GM12878 (cell line): ENCODE data around the gene EXOC4. TPM values are rescaled to one million over a fixed set of nuclear protein-coding genes. Genes with fewer than 3 reads are reported as not detected.

Experiments
- ATAC-seq: fragments of 200-7000 bp; cut with Tn5 transposase; 3 replicates; pipeline ENCODE4 v1.9.1; 2020; ENCODE audit warnings: mild to moderate bottlenecking, moderate library complexity
- BruUV-seq: library from RNA; stranded (reverse); fragments of 400-500 nt; replicated peaks from 2 replicates; lab custom pipeline; 2021; lab: Mats Ljungman, UMichigan
- CTCF ChIA-PET: fragments of 300-600 bp; sonication (Branson Sonifier 250); formaldehyde crosslinking; extraction: SDS; loops from one replicate; lab custom pipeline; 2021; ENCODE audit warnings: inconsistent platforms; lab: Yijun Ruan, JAX
- POLR2A ChIA-PET: fragments of 350-600 bp; formaldehyde crosslinking; extraction: SDS; loops from one replicate; lab custom pipeline; 2021; ENCODE audit warnings: inconsistent platforms; lab: Charles Lee
- RAD21 ChIA-PET: fragments of 300-600 bp; sonication (Branson Sonifier 250); formaldehyde crosslinking; loops from one replicate; lab custom pipeline; 2023; ENCODE audit warnings: antibody characterized with exemption; ENCODE audit not compliant: unreplicated experiment; lab: Charles Lee
- SMC1A ChIA-PET: fragments of 300-600 bp; sonication (Branson Sonifier 250); formaldehyde crosslinking; loops from one replicate; lab custom pipeline; 2023; ENCODE audit not compliant: unreplicated experiment, uncharacterized antibody; lab: Charles Lee
- DNase-seq: peaks from one replicate; pipeline ENCODE4 v3.0.0-alpha.2; 2011; ENCODE audit warnings: low read depth, low spot score
- FAIRE-seq: peaks from 3 replicates; lab custom pipeline; 2011; peaks lifted over from hg19 to GRCh38; lab: Jason Lieb, UNC
- H2AFZ ChIP-seq: 2 replicates; pipeline ENCODE4 v1.6.0; 2011; ENCODE audit warnings: low read depth, low read length, control low read depth; ENCODE audit not compliant: control insufficient read depth
- H3K27ac ChIP-seq: 2 replicates; pipeline ENCODE4 v1.5.1; 2011; ENCODE audit warnings: control low read depth; ENCODE audit not compliant: control insufficient read depth, insufficient read depth
- H3K27me3 ChIP-seq, 2 experiments: replicated peaks in 1 of 2; 2 replicates each; pipeline versions ENCODE4 v1.6.0 to v1.6.1; 2011; ENCODE audit warnings: low read length in 1 of 2; ENCODE audit not compliant: control insufficient read depth in 2 of 2, insufficient read depth in 2 of 2
- H3K36me3 ChIP-seq, 2 experiments: 2 replicates each; pipeline ENCODE4 v1.5.1; 2011; ENCODE audit warnings: low read length in 1 of 2; ENCODE audit not compliant: control insufficient read depth in 2 of 2, insufficient read depth in 2 of 2
- H3K4me1 ChIP-seq: 2 replicates; pipeline ENCODE4 v1.6.1; 2011; ENCODE audit warnings: mild to moderate bottlenecking, low read length, moderate library complexity, mixed read lengths; ENCODE audit not compliant: control insufficient read depth, insufficient read depth
- H3K4me2 ChIP-seq: 2 replicates; pipeline ENCODE4 v1.6.0; 2011; ENCODE audit warnings: control low read depth; ENCODE audit not compliant: control insufficient read depth, insufficient read depth
- H3K4me3 ChIP-seq: fragments of 200-600 bp; sonication (generic); 2 replicates; pipeline ENCODE4 v1.5.1; 2016
- H3K79me2 ChIP-seq: 2 replicates; pipeline ENCODE4 v1.6.0; 2011; ENCODE audit warnings: low read length; ENCODE audit not compliant: control insufficient read depth, insufficient read depth
- H3K9ac ChIP-seq: 2 replicates; pipeline ENCODE4 v1.8.0; 2011; ENCODE audit warnings: low read length, control low read depth, mixed read lengths; ENCODE audit not compliant: control insufficient read depth, insufficient read depth
- H3K9me3 ChIP-seq: replicated peaks from 3 replicates; pipeline ENCODE4 v1.5.1; 2011; ENCODE audit warnings: mild to moderate bottlenecking, low read length; ENCODE audit not compliant: control insufficient read depth, insufficient read depth
- H4K20me1 ChIP-seq: 2 replicates; pipeline ENCODE4 v1.6.0; 2011; ENCODE audit not compliant: control insufficient read depth, insufficient read depth
- EED ChIP-seq: sonication (generic); IDR thresholded peaks from 2 replicates; pipeline ENCODE4 v1.6.1; 2016; ENCODE audit warnings: antibody characterized with exemption, low read depth
- IKZF1 ChIP-seq: fragments of 450-650 bp; conservative IDR thresholded peaks from 2 replicates; pipeline ENCODE4 v1.6.1; 2017; ENCODE audit warnings: antibody characterized with exemption, mild to moderate bottlenecking
- KDM1A ChIP-seq: fragments of 200-600 bp; sonication (generic); IDR thresholded peaks from 2 replicates; pipeline ENCODE4 v1.6.1; 2016; ENCODE audit warnings: borderline replicate concordance
- ZBED1 ChIP-seq: IDR thresholded peaks from 2 replicates; pipeline ENCODE4 v1.6.1; 2016; ENCODE audit warnings: borderline replicate concordance
- ZZZ3 ChIP-seq: IDR thresholded peaks from 2 replicates; pipeline ENCODE4 v1.6.1; 2011; ENCODE audit warnings: low read depth; ENCODE audit not compliant: control insufficient read depth, insufficient read length
- WGBS: methylation state at CpG from one replicate; pipeline ENCODE4 v1.1.6; 2016; ENCODE audit warnings: low lambda C conversion rate; ENCODE audit not compliant: insufficient replicate concordance, insufficient coverage; ENCODE audit errors: missing lambda C conversion rate; 5-methylcytosine and 5-hydroxymethylcytosine counted together
- in situ Hi-C: fragments of 300-500 bp; cut with MboI; formaldehyde crosslinking; loops from 9 replicates; pipeline ENCODE4 v1.14.3; 2018; ENCODE audit warnings: mixed read lengths
- intact Hi-C: fragments of 100-400 bp; cut with micrococcal nuclease; formaldehyde crosslinking; loops from one replicate; pipeline ENCODE4 v1.14.2; 2022; ENCODE audit not compliant: unreplicated experiment
- polyA plus RNA-seq, 11 experiments: library from polyadenylated mRNA; depleted of rRNA in 4 of 11; unstranded in 6 of 11; stranded (reverse) in 5 of 11; fragments of >200 nt; fragmentation: Nextera tagmentation in 4 of 11; fragmentation: Illumina TruSeq in 1 of 11; extraction: Ambion mirVana in 4 of 11; extraction: Trizol in 1 of 11; gene quantifications; 1 replicate in 1 of 11; 2 replicates in 10 of 11; pipeline versions ENCODE4 v1.2.1 to v1.2.3, GENCODE V29; 2011 to 2016; ENCODE audit warnings: inconsistent platforms in 2 of 11, missing spikeins in 2 of 11, low read depth in 1 of 11
- total RNA-seq, 4 experiments: library from RNA; depleted of rRNA in 3 of 4; stranded (reverse); fragments of >200 nt in 3 of 4; fragmentation: Illumina TruSeq in 1 of 4; extraction: Trizol in 1 of 4; gene quantifications; 2 replicates each; pipeline versions ENCODE4 v1.2.1 to v1.2.3, GENCODE V29; 2013 to 2021
- TF ChIP-seq, protein P1 (sequence below): IDR thresholded peaks from 2 replicates; pipeline ENCODE4 v1.6.1; 2011; ENCODE audit warnings: borderline replicate concordance, low read depth, mild to moderate bottlenecking, moderate library complexity, mixed read lengths, low read length; ENCODE audit not compliant: insufficient read depth; ENCODE audit errors: extremely low read length

EXOC4 gene
- total and polyA plus RNA-seq, 10 of the 15 experiments (the other 5 are each of a cell fraction or from before 2014, with no cell fraction given), result 13.2 to 44.5 (median 29.6) TPM

DNA sequence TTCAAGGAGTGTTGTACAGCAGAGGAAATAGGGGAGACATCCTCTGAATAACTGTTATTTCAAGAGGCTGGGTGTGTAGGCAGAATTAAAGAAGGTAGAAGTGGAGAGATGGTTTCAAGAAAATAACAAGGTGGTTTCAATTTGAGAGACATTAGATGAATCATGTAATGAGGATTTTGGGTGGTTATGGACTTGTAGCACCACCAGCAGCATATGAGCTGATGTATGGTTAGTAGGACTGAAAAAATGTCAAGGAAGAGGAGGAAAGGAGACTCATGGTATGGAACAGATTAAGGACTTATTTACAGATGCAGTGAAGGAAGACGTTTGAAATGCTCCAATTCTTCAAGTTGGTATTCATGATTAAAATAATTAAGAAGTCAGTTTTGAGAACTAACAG is 166.2 kb downstream of the EXOC4 start:
- 0% methylated on average over 1 of the region's 1 CpG for WGBS
- ATAC-seq, result no peak
- no peaks in the 10 kb centered on the region for H3K27me3 ChIP-seq
- no peak for DNase-seq
- intact Hi-C loops (no loop called here), in situ Hi-C loops (no loop called here)
- no peak overlapping the region for H3K4me2 ChIP-seq
- no peaks in the 10 kb centered on the region for H4K20me1 ChIP-seq
- H3K9ac ChIP-seq, result no peak overlapping the region
- no peak overlapping the region for H2AFZ ChIP-seq
- no peaks in the 10 kb centered on the region; the same call in 2 of the 3 replicates for H3K9me3 ChIP-seq
- SMC1A ChIA-PET, result no interaction called here
- no peak overlapping the region for H3K4me3 ChIP-seq
- RAD21 ChIA-PET, result interaction anchor here (0.7 kb wide), 1 partner anchor 669 kb away, joined by 3 read pairs; no protein-coding TSS in a partner anchor
- TF ChIP-seq, protein P1, sequence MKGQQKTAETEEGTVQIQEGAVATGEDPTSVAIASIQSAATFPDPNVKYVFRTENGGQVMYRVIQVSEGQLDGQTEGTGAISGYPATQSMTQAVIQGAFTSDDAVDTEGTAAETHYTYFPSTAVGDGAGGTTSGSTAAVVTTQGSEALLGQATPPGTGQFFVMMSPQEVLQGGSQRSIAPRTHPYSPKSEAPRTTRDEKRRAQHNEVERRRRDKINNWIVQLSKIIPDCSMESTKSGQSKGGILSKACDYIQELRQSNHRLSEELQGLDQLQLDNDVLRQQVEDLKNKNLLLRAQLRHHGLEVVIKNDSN, result no peak
- TF ChIP-seq ZZZ3 (no peak), EED (no peak), IKZF1 (no peak), KDM1A (no peak)
- CTCF ChIA-PET, result interaction anchor here (0.6 kb wide), 1 partner anchor 16 kb away, joined by 3 read pairs; no protein-coding TSS in a partner anchor
- H3K4me1 ChIP-seq, result no peaks in the 10 kb centered on the region
- H3K27ac ChIP-seq, result no peak overlapping the region
- FAIRE-seq, result no peak
- H3K36me3 ChIP-seq, result no peaks in the 10 kb centered on the region
- no TSS peak for BruUV-seq
- POLR2A ChIA-PET, result no interaction called here
- no peaks in the 10 kb centered on the region for H3K79me2 ChIP-seq

DNA sequence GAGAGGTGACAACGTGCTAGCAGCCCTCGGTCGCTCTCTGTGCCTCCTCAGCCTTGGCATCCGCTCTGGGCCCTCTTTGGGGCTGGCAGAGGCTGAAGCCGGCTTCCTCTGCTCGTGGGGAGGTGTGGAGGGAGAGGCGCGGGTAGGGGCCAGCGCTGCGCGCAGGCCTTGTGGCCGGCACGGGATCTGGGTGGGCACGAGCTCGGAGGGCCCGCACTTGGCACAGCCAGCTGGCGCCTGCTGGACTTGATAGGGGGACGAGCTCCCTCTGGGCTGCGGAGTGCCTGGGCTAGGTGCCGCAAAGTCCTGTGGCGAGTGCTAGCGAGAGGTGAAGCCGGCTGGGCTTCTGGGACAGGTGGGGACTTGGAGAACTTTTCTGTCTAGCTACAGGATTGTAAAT is 170.7 kb downstream of the EXOC4 start:
- Histone ChIP-seq H3K9me3 (no peaks in the 10 kb centered on the region; the same call in 2 of the 3 replicates), H3K4me2 (no peak overlapping the region), H3K4me1 (no peaks in the 10 kb centered on the region), H3K36me3 (no peaks in the 10 kb centered on the region), H3K27me3 (no peaks in the 10 kb centered on the region), H3K9ac (no peak overlapping the region), H3K79me2 (no peaks in the 10 kb centered on the region), H3K4me3 (no peak overlapping the region), H4K20me1 (no peaks in the 10 kb centered on the region), H2AFZ (no peak overlapping the region), H3K27ac (no peak overlapping the region)
- RAD21 ChIA-PET, result no interaction called here
- ATAC-seq (no peak), DNase-seq (no peak), FAIRE-seq (no peak)
- TF ChIP-seq ZBED1, result no peak
- 99% methylated on average over 23 of the region's 23 CpGs for WGBS
- SMC1A ChIA-PET, result interaction anchor here (0.8 kb wide), 1 partner anchor 10 kb away, joined by 3 read pairs; no protein-coding TSS in a partner anchor
- POLR2A ChIA-PET, result no interaction called here
- BruUV-seq, result no TSS peak
- in situ Hi-C loops (no loop called here), intact Hi-C loops (no loop called here)
- CTCF ChIA-PET, result interaction anchor here (3.3 kb wide), 1 partner anchor 11 kb away, joined by 13 read pairs; no protein-coding TSS in a partner anchor
